GM10248 (cell line): ENCODE measurements around the gene CPLX1.
"Not testable (repeated sequence)": the region's sequence is repeated elsewhere in the genome, so short reads cannot be mapped to it uniquely, and the experiment has no call there.

Source experiments
- CTCF ChIA-PET: fragments of 300-600 bp; sonication (Branson Sonifier 250); formaldehyde crosslinking; extraction: SDS; loops from one replicate; lab custom pipeline; 2021; ENCODE audit warnings: antibody characterized with exemption; lab: Yijun Ruan, JAX
- POLR2A ChIA-PET: fragments of 350-650 bp; sonication (Branson Sonifier 250); formaldehyde crosslinking; extraction: SDS; loops from one replicate; lab custom pipeline; 2020; ENCODE audit warnings: antibody characterized with exemption; lab: Yijun Ruan, JAX
- DNase-seq: peaks from one replicate; pipeline ENCODE4 v3.0.0; 2012; ENCODE audit errors: extremely low spot score
- CTCF ChIP-seq: IDR thresholded peaks from 2 replicates; pipeline ENCODE4 v1.5.1; 2012; ENCODE audit warnings: mild to moderate bottlenecking, low read depth; ENCODE audit errors: extremely low read depth, missing control alignments, control extremely low read depth

The CPLX1 gene

GRCh38 chr4:818106-818921 is 7.6 kb downstream of the CPLX1 start:
- POLR2A ChIA-PET, result no interaction called here
- no peak for DNase-seq
- CTCF ChIA-PET, result interaction anchor here (1.0 to 2.1 kb wide), 2 partner anchors 76 to 169 kb away, joined by 3 to 9 read pairs; partner anchors contain the start of gene IDUA
- TF ChIP-seq CTCF, result no peak

- DNase-seq, result no peak
- no peak for TF ChIP-seq CTCF
- ChIA-PET POLR2A (no interaction called here), CTCF (no interaction called here)
These were observed 10.3 kb downstream of the CPLX1 start for GRCh38 chr4:815464-816146.

- ChIA-PET CTCF (interaction anchor here (1.0 kb wide), 1 partner anchor 71 kb away, joined by 4 read pairs; no protein-coding TSS in a partner anchor), POLR2A (no interaction called here)
- DNase-seq, result no peak
- no peak for TF ChIP-seq CTCF
These were observed 11.5 kb downstream of the CPLX1 start for GRCh38 chr4:814312-814850.

GRCh38 chr4:813900-814299 is 12.0 kb downstream of the CPLX1 start:
- POLR2A ChIA-PET, result no interaction called here
- no peak for DNase-seq
- CTCF ChIA-PET, result interaction anchor here (1.0 kb wide), 1 partner anchor 71 kb away, joined by 4 read pairs; no protein-coding TSS in a partner anchor
- peak; percentile 21 for TF ChIP-seq CTCF

- no peak for TF ChIP-seq CTCF
- CTCF ChIA-PET, result no interaction called here
- POLR2A ChIA-PET, result no interaction called here
- DNase-seq, result no peak
These were observed 16.9 kb downstream of the CPLX1 start for GRCh38 chr4:808860-809570.

GRCh38 chr4:807792-808191 is 18.1 kb downstream of the CPLX1 start:
- ChIA-PET CTCF (no interaction called here), POLR2A (no interaction called here)
- no peak for DNase-seq
- no peak for TF ChIP-seq CTCF

- CTCF ChIA-PET, DNase-seq, POLR2A ChIA-PET: not testable (repeated sequence)
These were observed 18.9 kb downstream of the CPLX1 start for GRCh38 chr4:806979-807378.
